Activated T-cell treated with anti-CD3 and anti-CD28 coated beads, Interleukin-2, amount 50 U/mL, for 72 hours (primary cell): ENCODE data around the gene BLOC1S4. TPM values are rescaled to one million over a fixed set of nuclear protein-coding genes. Genes with fewer than 3 reads are reported as not detected.
"Not testable (repeated sequence)": the region's sequence is repeated elsewhere in the genome, so short reads cannot be mapped to it uniquely, and the experiment has no call there.

Experiments used
- ATAC-seq, 2 donors: fragments of 150-1000 bp; cut with Tn5 transposase; replicated peaks in 1 of 2; 2 replicates each; pipeline ENCODE4 v1.10.0; 2021; ENCODE audit warnings: moderate library complexity in 2 of 2, mild to moderate bottlenecking in 1 of 2
- DNase-seq, 2 donors: peaks; one replicate each; pipeline ENCODE4 v3.0.0; 2021 to 2022; ENCODE audit warnings: mixed read lengths in 1 of 2
- H3K27ac Mint-ChIP-seq: one replicate; pipeline ENCODE4 v1.8.0; 2022; ENCODE audit warnings: mild to moderate bottlenecking, moderate library complexity, mixed read lengths
- H3K27me3 Mint-ChIP-seq: one replicate; pipeline ENCODE4 v1.8.0; 2022; ENCODE audit warnings: low read depth, mixed read lengths
- H3K36me3 Mint-ChIP-seq, 2 donors: one replicate each; pipeline ENCODE4 v1.8.0; 2022; ENCODE audit warnings: mixed read lengths in 2 of 2, mild to moderate bottlenecking in 1 of 2; ENCODE audit not compliant: insufficient read depth in 2 of 2
- H3K4me1 Mint-ChIP-seq: one replicate; pipeline ENCODE4 v1.8.0; 2022; ENCODE audit warnings: low read depth, mixed read lengths
- H3K4me3 Mint-ChIP-seq, 2 donors: one replicate each; pipeline ENCODE4 v1.8.0; 2022; ENCODE audit warnings: mild to moderate bottlenecking in 2 of 2, mixed read lengths in 2 of 2, moderate library complexity in 2 of 2
- H3K9me3 Mint-ChIP-seq, 2 donors: one replicate each; pipeline ENCODE4 v1.8.0; 2022; ENCODE audit warnings: mixed read lengths in 2 of 2
- total RNA-seq, 2 donors: library from RNA; stranded (reverse); gene quantifications; one replicate each; pipeline ENCODE4 v1.2.3, GENCODE V29; 2022

The BLOC1S4 gene
- total RNA-seq, 2 donors from 2014 or later = 14.1 to 14.6 TPM

- DNase-seq = no peak
- Mint-ChIP-seq H3K36me3 (peaks cover 14 to 22% of the 10 kb centered on the region in 2 donors), H3K4me1 (peaks cover 55% of the 10 kb centered on the region), H3K9me3 (no peaks in the 10 kb centered on the region), H3K4me3 (peak overlapping the region in 1 of 2 donors; percentile 97), H3K27ac (peak overlapping the region; percentile 47), H3K27me3 (no peaks in the 10 kb centered on the region)
- ATAC-seq = no peak
These were observed 5.0 kb upstream of the BLOC1S4 start for GRCh38 chr4:6710996-6711395.

- Mint-ChIP-seq H3K27me3 (no peaks in the 10 kb centered on the region), H3K4me3 (peak overlapping the region in 1 of 2 donors; percentile 3), H3K36me3 (peaks cover 2% of the 10 kb centered on the region in 2 donors), H3K9me3 (no peaks in the 10 kb centered on the region), H3K27ac (no peak overlapping the region), H3K4me1 (peaks cover 43% of the 10 kb centered on the region)
- DNase-seq (no peak), ATAC-seq (no peak)
These were observed 1.0 kb upstream of the BLOC1S4 start for GRCh38 chr4:6714954-6715353.

- Mint-ChIP-seq H3K27me3 (no peaks in the 10 kb centered on the region), H3K4me3 (peak overlapping the region; percentile 87 to 93), H3K9me3 (no peaks in the 10 kb centered on the region), H3K27ac (peak overlapping the region; percentile 86), H3K4me1 (peaks cover 48% of the 10 kb centered on the region), H3K36me3 (peaks cover 1 to 2% of the 10 kb centered on the region in 2 donors)
- DNase-seq = no peak
- ATAC-seq = no peak
These were observed 313 bp upstream of the BLOC1S4 start for GRCh38 chr4:6715704-6716017.

- peaks cover 40% of the 10 kb centered on the region for H3K4me1 Mint-ChIP-seq
- no peak for DNase-seq
- peak overlapping the region; percentile 95 for H3K27ac Mint-ChIP-seq
- peaks cover 0 to 2% of the 10 kb centered on the region in 2 donors for H3K36me3 Mint-ChIP-seq
- no peak for ATAC-seq
- H3K9me3 Mint-ChIP-seq = no peaks in the 10 kb centered on the region
- no peaks in the 10 kb centered on the region for H3K27me3 Mint-ChIP-seq
- peak overlapping the region; percentile 87 to 93 for H3K4me3 Mint-ChIP-seq
These were observed 1.1 kb downstream of the BLOC1S4 start for GRCh38 chr4:6716958-6717655.

- Mint-ChIP-seq H3K27me3 (no peaks in the 10 kb centered on the region), H3K36me3 (peaks cover 0 to 2% of the 10 kb centered on the region in 2 donors), H3K4me1 (peaks cover 40% of the 10 kb centered on the region), H3K4me3 (peak overlapping the region in 1 of 2 donors; percentile 39), H3K27ac (no peak overlapping the region), H3K9me3 (no peaks in the 10 kb centered on the region)
- no peak for ATAC-seq
- no peak for DNase-seq
These were observed 3.1 kb downstream of the BLOC1S4 start for GRCh38 chr4:6718932-6719610.

GRCh38 chr4:6719611-6720179, 3.7 kb downstream of the BLOC1S4 start:
- Mint-ChIP-seq H3K9me3 (no peaks in the 10 kb centered on the region), H3K4me3 (no peak overlapping the region), H3K4me1 (peaks cover 39% of the 10 kb centered on the region), H3K36me3 (peaks cover 0 to 2% of the 10 kb centered on the region in 2 donors), H3K27me3 (no peaks in the 10 kb centered on the region), H3K27ac (no peak overlapping the region)
- DNase-seq = no peak
- no peak for ATAC-seq

- peaks cover 0 to 2% of the 10 kb centered on the region in 2 donors for H3K36me3 Mint-ChIP-seq
- H3K4me3 Mint-ChIP-seq = peak overlapping the region; percentile 49 to 66
- peak; percentile 84 to 92 for DNase-seq
- H3K27ac Mint-ChIP-seq = no peak overlapping the region
- no peaks in the 10 kb centered on the region for H3K9me3 Mint-ChIP-seq
- ATAC-seq = peak; percentile 63 to 64
- H3K4me1 Mint-ChIP-seq = peaks cover 35% of the 10 kb centered on the region
- no peaks in the 10 kb centered on the region for H3K27me3 Mint-ChIP-seq
These were observed 4.3 kb downstream of the BLOC1S4 start for GRCh38 chr4:6720202-6720699.

- Mint-ChIP-seq H3K36me3 (peaks cover 0 to 2% of the 10 kb centered on the region in 2 donors), H3K27ac (peak overlapping the region; percentile 51), H3K27me3 (no peaks in the 10 kb centered on the region), H3K9me3 (no peaks in the 10 kb centered on the region), H3K4me3 (no peak overlapping the region), H3K4me1 (peaks cover 28% of the 10 kb centered on the region)
- ATAC-seq = no peak
- DNase-seq = no peak
These were observed 5.1 kb downstream of the BLOC1S4 start for GRCh38 chr4:6721121-6721520.

GRCh38 chr4:6722891-6723290, 6.9 kb downstream of the BLOC1S4 start:
- no peak for ATAC-seq
- H3K27me3 Mint-ChIP-seq = no peaks in the 10 kb centered on the region
- no peaks in the 10 kb centered on the region for H3K9me3 Mint-ChIP-seq
- peaks cover 25% of the 10 kb centered on the region for H3K4me1 Mint-ChIP-seq
- H3K36me3 Mint-ChIP-seq = peaks cover 0 to 2% of the 10 kb centered on the region in 2 donors
- no peak overlapping the region for H3K27ac Mint-ChIP-seq
- DNase-seq = no peak
- H3K4me3 Mint-ChIP-seq = no peak overlapping the region

- Mint-ChIP-seq H3K27ac (no peak overlapping the region), H3K4me3 (no peak overlapping the region), H3K36me3 (peaks cover 0 to 2% of the 10 kb centered on the region in 2 donors), H3K27me3 (no peaks in the 10 kb centered on the region), H3K9me3 (no peaks in the 10 kb centered on the region), H3K4me1 (peaks cover 24% of the 10 kb centered on the region)
- no peak for ATAC-seq
- DNase-seq = no peak
These were observed 7.9 kb downstream of the BLOC1S4 start for GRCh38 chr4:6723851-6724250.

- Mint-ChIP-seq H3K27ac (no peak overlapping the region), H3K9me3 (no peaks in the 10 kb centered on the region), H3K36me3 (no peaks in the 10 kb centered on the region), H3K4me1 (peaks cover 20% of the 10 kb centered on the region), H3K27me3 (no peaks in the 10 kb centered on the region), H3K4me3 (no peak overlapping the region)
- DNase-seq = no peak
- ATAC-seq = no peak
These were observed 8.6 kb downstream of the BLOC1S4 start for GRCh38 chr4:6724421-6725111.

GRCh38 chr4:6725427-6725961, 9.5 kb downstream of the BLOC1S4 start:
- not testable (repeated sequence) for H3K27me3 Mint-ChIP-seq, H3K4me3 Mint-ChIP-seq, H3K36me3 Mint-ChIP-seq, H3K9me3 Mint-ChIP-seq, H3K27ac Mint-ChIP-seq, DNase-seq, ATAC-seq
- H3K4me1 Mint-ChIP-seq = peaks cover 14% of the 10 kb centered on the region
